NCI-H2227 treated with DMSO at 0.1 percent for 48 hours (cell line): ENCODE measurements around the gene OVOL2.
"Not testable (repeated sequence)": the region's sequence is repeated elsewhere in the genome, so short reads cannot be mapped to it uniquely, and the experiment has no call there.

Source experiments
- DNase-seq: peaks from one replicate; lab custom pipeline; 2025; lab: John Stamatoyannopoulos, UW

OVOL2 gene

GRCh38 chr20:18057101-18057993 is at the start of gene OVOL2:
Gene OVOL2 (minus strand): TSS chr20:18057916. CDS start chr20:18057634, 282 bp downstream.
- no peak for DNase-seq

DNA sequence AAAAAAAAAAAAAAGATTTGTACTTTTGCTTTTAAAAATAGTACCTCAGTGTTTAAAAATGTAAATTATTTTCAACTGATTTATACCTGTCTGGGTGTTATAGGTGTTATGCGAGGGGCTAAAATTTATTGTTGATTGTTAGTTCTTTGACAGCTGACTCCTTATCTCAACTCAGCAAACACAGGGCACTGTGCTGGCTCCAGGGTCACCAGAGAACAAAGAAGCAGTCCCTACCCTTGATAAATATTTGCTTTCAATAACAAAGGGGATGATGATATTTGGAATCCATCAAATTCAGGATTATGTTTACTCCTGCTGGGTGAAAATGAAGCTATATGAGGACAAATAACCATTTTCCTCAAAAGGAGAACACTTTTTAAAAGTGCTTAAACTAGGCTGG is 45.8 kb upstream of the OVOL2 start:
- no peak for DNase-seq

DNA sequence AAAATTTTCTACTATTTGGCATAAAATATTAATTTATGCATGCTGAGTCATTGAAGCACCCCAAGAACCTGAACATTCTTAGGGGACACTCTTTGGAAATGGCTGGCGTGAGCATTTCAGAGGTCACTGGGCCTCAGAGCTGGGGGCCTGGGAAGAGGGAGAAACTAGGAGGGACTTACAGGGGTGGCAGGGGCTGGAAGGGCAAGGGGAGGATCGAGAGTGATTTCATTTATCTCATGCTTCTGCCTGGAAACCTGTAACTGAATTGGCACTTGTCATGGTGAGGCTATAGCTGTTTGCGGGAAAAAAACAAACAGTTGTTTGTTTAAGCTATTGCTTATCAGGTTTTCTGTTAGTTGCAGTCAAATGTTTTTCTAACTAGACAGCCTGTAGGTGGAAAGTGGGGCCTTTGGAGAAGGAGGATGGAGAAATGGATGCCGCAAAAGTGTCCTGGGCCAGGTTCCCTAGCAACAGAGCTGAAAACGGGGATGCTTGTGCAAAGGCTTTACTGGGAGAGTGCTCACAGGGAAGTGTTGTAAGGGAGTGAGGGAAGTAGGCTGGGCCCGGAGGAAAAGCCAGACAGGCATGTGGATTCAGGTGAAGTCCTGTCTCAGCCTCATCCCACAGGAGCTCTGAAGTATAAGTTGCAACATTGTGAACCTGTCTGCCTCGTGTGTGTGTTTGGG is 43.6 kb upstream of the OVOL2 start:
- no peak for DNase-seq

DNA sequence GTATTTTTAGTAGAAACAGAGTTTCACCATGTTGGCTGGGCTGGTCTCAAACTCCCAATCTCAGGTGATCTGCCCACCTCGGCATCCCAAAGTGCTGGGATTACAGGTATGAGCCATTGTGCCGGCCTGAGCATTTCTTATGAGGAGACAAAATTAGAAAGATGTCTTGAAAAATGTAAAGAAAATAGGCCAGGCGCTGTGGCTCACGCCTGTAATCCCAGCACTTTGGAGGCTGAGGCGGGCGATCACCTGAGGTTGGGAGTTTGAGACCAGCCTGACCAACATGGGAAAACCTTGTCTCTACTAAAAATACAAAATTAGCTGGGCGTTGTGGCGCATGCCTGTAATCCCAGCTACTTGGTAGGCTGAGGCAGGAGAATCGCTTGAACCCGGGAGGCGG is 42.9 kb upstream of the OVOL2 start:
- not testable (repeated sequence) for DNase-seq

DNA sequence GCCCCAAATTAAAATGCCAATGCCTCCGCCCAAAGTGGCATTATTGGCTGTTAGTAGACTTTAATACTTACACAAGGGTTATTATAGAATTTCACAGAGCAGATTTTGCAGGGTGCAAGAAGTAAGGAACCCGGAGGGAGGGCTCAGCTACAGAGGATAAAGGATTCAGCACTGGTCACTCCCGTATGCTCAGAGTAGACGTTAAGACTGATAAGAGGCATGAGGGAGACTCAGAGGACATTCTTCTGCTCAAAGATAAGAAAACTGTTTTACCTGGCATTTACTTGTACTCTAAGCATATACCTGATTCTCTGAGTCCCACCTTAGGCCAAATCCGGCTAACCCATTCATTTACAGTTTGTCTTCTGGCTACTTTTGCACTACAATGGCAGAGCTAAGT is 36.5 kb upstream of the OVOL2 start:
- DNase-seq: no peak

DNA sequence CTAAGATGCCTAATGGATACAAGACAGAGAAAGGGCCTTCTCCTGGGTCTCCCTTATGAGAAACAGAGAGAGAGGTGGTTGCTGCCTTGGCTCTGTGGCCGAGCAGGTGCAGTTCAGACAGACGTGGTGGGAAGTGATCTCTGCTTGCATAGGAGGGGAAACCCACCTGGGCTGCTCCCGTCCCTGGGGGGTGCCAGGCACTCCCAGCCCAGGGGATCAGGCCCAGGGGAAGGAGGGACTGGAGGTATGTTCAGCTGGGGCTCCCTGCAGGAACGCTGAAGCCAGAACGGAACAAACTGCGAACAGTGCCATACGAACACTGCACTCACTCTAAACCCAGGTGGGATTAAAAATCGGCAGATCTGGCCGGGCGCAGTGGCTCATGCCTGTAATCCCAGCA is 35.7 kb upstream of the OVOL2 start:
- DNase-seq: no peak

DNA sequence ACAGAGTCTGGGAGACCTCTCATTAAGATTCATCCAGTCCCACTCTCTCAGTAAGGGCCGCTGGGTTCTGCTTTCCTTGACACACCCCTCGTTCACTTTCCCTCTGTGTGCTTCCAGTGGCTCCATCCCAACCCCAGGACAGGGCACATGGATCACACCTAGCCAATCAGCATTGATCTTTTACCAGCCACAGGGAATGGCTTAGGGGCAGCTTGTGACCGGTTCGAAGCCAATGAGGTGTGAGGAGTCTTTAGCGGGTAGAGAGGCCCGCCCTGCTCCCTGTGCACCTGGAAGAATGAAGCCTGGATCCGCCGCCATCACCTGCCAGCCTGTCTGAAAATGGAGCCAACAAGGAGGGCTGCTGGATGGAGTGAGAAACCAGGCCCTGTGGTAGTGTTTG is 35.2 kb upstream of the OVOL2 start:
- DNase-seq: no peak

DNA sequence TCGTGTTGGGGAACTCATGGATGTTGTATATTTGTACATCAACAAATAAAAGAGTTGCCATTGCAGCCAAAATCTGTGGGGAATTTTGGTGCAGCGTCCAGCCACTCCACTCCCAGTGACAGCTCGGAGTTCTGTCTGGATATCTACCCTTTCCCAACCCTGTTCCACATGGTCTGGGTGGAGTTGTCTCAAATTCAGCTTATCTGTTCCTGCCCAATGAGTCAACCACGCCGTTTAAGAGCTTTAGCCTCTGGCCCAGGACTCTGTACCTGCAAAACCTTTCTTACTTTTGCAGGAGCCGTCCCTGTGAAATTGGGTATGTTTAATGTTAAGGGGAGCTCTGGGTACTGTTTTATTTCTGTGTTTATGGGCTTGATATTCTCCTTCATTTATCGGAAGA is 33.9 kb upstream of the OVOL2 start:
- DNase-seq: no peak

- DNase-seq: no peak
These were observed 32.8 kb upstream of the OVOL2 start for GRCh38 chr20:18090477-18090876.

GRCh38 chr20:18090044-18090443 is 32.3 kb upstream of the OVOL2 start:
- no peak for DNase-seq

- DNase-seq: not testable (repeated sequence)
These were observed 31.1 kb upstream of the OVOL2 start for GRCh38 chr20:18088841-18089240.

GRCh38 chr20:18088298-18088697 is 30.6 kb upstream of the OVOL2 start:
- not testable (repeated sequence) for DNase-seq

DNA sequence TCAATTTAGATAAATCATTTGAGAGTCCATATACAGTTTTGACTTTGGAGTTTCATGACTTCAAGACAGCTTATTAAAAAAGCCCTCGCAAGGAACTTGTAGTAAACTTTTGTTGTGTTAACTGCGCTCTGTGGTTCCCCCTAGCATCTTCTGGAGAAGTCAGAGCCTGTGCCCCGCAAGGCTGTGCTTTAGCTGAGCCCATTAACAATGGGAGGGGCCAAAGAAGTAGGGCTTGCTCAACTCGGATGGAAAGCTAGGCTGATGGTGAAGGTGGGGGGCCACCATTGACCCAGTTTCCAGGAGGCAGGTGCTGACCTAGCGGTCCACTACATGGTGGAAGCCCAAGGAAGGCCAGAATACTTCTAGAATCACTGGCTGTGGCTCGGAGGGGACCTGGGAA is 29.3 kb upstream of the OVOL2 start:
- no peak for DNase-seq

- not testable (repeated sequence) for DNase-seq
These were observed 23.1 kb upstream of the OVOL2 start for GRCh38 chr20:18080836-18081235.

DNA sequence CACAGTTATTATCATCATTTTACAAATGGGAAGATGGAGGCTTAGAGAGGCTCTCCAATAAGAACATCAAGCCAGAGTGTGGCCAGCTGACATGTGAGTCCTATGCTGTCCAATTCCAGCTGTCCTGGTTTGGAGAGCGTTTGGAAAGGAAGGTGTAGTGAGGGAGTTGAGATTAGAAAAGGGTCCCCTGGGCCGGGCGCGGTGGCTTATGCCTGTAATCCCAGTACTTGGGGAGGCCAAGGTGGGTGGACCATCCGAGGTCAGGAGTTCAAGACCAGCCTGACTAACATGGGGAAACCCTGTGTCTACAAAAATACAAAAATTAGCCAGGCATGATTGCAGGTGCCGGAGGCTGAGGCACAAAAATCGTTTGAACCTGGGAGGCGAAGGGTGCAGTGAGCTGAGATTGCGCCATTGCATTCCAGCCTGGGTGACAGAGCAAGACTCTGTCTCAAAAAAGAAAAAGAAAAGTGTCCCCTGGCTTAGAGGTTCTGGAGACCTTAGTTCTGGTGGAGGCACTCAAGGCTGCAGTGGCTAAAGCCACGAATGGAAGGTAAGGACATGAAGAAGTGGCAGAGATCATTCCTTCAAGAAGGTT is 22.1 kb upstream of the OVOL2 start:
- DNase-seq: no peak

DNA sequence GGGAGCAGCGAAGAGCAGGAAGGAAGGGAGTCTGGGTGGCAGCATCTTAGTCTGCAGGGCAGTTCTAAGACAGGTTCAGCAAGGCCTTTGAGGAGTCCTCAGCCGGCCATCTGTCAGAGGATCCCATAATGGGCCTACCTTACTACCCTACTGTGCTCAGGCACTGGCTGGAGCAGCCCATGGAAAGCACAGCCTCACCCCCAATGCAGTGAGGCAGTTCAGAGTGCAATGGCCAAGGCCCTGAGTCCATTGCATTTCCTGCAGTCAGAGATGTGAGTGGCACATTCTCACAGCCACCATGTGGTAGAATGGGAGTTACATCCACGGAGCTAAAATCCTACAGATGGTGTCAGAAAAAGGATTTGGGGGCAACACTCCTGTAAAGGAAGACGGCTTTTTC is 19.4 kb upstream of the OVOL2 start:
- no peak for DNase-seq

- no peak for DNase-seq
These were observed 14.8 kb upstream of the OVOL2 start for GRCh38 chr20:18072532-18072931.

GRCh38 chr20:18066421-18067333 is 9.0 kb upstream of the OVOL2 start:
- DNase-seq: no peak

DNA sequence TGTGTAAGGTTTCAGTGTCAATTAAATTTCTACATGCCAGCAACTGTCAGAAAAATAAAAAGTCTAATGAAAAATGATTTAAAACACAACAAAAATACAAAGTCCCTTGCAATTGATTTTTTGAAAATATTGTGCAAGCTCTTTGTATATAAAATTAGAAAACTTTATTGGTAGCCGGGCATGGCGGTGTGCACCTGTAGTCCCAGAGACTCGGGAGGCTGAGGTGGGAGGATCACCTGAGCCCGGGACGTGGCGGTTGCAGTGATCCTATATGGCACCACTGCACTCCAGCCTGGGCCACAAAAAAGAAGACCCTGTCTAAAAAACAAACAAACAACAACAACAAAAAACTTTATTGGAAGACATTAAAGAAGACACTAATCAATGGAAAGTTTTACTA is 6.0 kb upstream of the OVOL2 start:
- DNase-seq: no peak

GRCh38 chr20:18059603-18060002 is 1.9 kb upstream of the OVOL2 start:
- no peak for DNase-seq

DNA sequence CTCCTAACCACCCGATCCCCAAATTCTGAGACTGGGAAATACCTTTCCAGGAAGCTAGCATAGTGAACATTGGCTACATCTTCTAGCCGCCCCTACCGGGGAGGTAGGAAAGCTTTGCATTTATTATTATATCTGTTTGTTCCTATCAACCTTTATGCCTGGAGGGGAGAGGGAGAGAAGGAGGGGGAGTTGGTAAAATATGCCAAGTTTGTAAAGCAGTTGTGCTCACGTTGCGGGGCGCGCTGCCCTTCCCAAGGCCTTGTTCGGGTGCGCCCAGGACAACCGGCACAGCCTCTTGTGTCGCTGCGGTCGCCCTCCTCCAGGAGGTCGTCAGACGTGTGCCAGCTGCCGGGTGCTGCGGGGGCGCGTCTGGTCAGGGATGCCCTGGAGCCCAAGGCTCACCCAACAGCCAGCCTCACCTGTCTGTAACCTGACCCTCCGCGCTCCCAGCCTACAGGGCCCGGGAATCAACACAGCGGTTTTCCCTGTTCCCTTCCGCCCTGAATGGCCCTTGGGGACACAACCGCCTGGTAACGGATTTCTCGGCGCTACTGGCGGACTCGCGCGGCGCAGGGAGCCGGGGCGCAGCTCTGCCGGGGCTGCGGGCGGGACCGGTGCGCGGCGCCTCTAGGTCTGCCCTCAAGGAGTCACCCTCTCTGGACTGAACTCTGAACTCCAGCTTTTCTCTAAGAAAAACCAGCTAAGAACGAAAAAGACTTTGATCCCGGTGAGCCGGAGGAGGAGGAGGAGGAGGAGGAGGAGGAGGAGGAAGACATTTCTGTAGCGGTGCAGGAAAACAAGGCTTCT is 1.1 kb upstream of the OVOL2 start:
- DNase-seq: no peak
